Nephron (organoid): ENCODE measurements around the gene ABHD1.

Source experiments
- H3K27ac Mint-ChIP-seq, 3 experiments: 2 replicates each; pipeline ENCODE4 v1.8.0; 2020; ENCODE audit warnings: mixed read lengths in 3 of 3, mild to moderate bottlenecking in 2 of 3, moderate library complexity in 1 of 3
- H3K27me3 Mint-ChIP-seq: 2 replicates; pipeline ENCODE4 v1.8.0; 2021; ENCODE audit warnings: low read depth, mild to moderate bottlenecking, moderate library complexity, mixed read lengths
- H3K36me3 Mint-ChIP-seq: 2 replicates; pipeline ENCODE4 v1.8.0; 2020; ENCODE audit warnings: low read depth, mixed read lengths
- H3K4me1 Mint-ChIP-seq: 2 replicates; pipeline ENCODE4 v1.8.0; 2020; ENCODE audit warnings: mixed read lengths
- H3K4me3 Mint-ChIP-seq, 3 experiments: 2 replicates each; pipeline ENCODE4 v1.8.0; 2020; ENCODE audit warnings: mild to moderate bottlenecking in 3 of 3, mixed read lengths in 3 of 3, moderate library complexity in 2 of 3
- H3K9me3 Mint-ChIP-seq: 2 replicates; pipeline ENCODE4 v1.8.0; 2020; ENCODE audit warnings: mixed read lengths
- CTCF ChIP-seq, 3 experiments: fragments of 200-600 bp; sonication (generic); IDR thresholded peaks; one replicate each; pipeline ENCODE4 v1.5.0; 2021; ENCODE audit warnings: antibody characterized with exemption in 3 of 3; ENCODE audit not compliant: unreplicated experiment in 3 of 3

The ABHD1 gene

DNA sequence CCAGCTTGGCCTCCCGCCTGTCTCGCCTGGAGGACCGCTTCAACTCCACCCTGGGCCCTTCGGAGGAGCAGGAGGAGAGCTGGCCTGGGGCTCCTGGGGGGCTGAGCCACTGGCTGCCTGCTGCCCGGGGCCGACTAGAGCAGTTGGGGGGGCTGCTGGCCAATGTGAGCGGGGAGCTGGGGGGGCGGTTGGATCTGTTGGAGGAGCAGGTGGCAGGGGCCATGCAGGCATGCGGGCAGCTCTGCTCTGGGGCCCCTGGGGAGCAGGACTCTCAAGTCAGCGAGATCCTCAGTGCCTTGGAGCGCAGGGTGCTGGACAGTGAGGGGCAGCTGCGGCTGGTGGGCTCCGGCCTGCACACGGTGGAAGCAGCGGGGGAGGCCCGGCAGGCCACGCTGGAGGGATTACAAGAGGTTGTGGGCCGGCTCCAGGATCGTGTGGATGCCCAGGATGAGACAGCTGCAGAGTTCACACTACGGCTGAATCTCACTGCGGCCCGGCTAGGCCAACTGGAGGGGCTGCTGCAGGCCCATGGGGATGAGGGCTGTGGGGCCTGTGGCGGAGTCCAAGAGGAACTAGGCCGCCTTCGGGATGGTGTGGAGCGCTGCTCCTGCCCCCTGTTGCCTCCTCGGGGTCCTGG lies 40.7 kb upstream of the ABHD1 start:
- Mint-ChIP-seq H3K9me3 (no peaks in the 10 kb centered on the region), H3K4me3 (peak overlapping the region in 2 of 3 experiments; percentile 21 to 42), H3K4me1 (peaks cover 62% of the 10 kb centered on the region), H3K27me3 (peaks cover 9% of the 10 kb centered on the region), H3K27ac (no peak overlapping the region), H3K36me3 (peaks cover 7% of the 10 kb centered on the region)
- no peak for TF ChIP-seq CTCF (IDR thresholded peaks at IDR 0.05; ENCODE audit: unreplicated experiment in 3 of 3)

DNA sequence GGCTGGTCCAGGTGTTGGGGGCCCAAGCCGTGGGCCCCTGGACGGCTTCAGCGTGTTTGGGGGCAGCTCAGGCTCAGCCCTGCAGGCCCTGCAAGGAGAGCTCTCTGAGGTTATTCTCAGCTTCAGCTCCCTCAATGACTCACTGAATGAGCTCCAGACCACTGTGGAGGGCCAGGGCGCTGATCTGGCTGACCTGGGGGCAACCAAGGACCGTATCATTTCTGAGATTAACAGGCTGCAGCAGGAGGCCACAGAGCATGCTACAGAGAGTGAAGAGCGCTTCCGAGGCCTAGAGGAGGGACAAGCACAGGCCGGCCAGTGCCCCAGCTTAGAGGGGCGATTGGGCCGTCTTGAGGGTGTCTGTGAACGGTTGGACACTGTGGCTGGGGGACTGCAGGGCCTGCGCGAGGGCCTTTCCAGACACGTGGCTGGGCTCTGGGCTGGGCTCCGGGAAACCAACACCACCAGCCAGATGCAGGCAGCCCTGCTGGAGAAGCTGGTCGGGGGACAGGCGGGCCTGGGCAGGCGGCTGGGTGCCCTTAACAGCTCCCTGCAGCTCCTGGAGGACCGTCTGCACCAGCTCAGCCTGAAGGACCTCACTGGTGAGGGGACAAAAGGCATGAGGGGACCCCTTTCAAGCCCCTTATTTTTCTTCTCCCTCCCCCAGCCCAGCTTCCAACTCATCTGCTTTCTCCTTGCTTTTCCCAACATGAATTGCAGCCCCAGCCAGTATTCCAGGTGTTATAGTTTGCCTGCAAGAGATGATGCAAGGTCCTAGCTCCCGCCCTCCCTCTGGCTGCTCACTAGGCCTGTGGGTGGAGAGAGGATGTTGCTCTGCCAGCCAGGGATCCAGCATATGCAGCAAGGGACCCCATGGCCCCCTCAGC lies 40.0 kb upstream of the ABHD1 start:
- Mint-ChIP-seq H3K27ac (peak overlapping the region in 2 of 3 experiments; percentile 5 to 27), H3K36me3 (peaks cover 7% of the 10 kb centered on the region), H3K27me3 (peaks cover 14% of the 10 kb centered on the region), H3K4me1 (peaks cover 55% of the 10 kb centered on the region), H3K4me3 (peak overlapping the region; percentile 39 to 61 (median 56)), H3K9me3 (no peaks in the 10 kb centered on the region)
- TF ChIP-seq CTCF (IDR thresholded peaks at IDR 0.05; ENCODE audit: unreplicated experiment in 3 of 3), result no peak

- Mint-ChIP-seq H3K27me3 (peaks cover 16% of the 10 kb centered on the region), H3K36me3 (peaks cover 7% of the 10 kb centered on the region), H3K9me3 (no peaks in the 10 kb centered on the region), H3K4me3 (peak overlapping the region; percentile 56 to 84 (median 72)), H3K27ac (peak overlapping the region in 2 of 3 experiments; percentile 27 to 41), H3K4me1 (peaks cover 55% of the 10 kb centered on the region)
- TF ChIP-seq CTCF (IDR thresholded peaks at IDR 0.05; ENCODE audit: unreplicated experiment in 3 of 3), result no peak
Observed at GRCh38 chr2:27084297-27085061, 39.1 kb upstream of the ABHD1 start.

DNA sequence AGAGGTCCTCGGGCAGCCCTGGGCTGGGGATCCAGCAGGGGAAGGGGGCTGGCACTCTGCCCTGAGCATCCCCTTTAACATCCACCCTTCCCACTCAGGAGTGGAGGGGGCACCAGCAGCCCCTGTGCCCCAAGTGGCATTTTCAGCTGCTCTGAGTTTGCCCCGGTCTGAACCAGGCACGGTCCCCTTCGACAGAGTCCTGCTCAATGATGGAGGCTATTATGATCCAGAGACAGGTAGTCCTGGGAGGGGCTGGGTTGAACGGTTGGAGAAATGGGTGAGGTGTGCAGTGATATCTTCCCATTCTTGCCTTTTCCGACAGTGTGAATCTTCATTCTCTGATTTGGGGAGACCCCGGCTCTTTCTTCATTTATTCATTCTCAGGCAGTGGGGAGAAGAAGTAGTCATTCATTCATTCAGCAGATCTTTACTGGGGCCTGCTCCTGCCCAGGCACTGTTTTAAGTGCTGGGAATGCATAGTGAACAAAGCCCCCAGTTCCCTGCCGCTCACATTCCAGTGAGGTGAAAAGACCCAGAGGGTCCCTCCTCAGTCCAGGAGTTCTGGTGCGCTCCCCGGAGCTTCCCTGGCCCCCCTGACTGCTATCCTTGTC lies 38.4 kb upstream of the ABHD1 start:
- peak overlapping the region; percentile 73 to 84 (median 76) for H3K4me3 Mint-ChIP-seq
- TF ChIP-seq CTCF (IDR thresholded peaks at IDR 0.05; ENCODE audit: unreplicated experiment in 3 of 3), result no peak
- H3K9me3 Mint-ChIP-seq, result no peaks in the 10 kb centered on the region
- peaks cover 49% of the 10 kb centered on the region for H3K4me1 Mint-ChIP-seq
- H3K27ac Mint-ChIP-seq, result peak overlapping the region; percentile 54 to 82 (median 71)
- peaks cover 7% of the 10 kb centered on the region for H3K36me3 Mint-ChIP-seq
- H3K27me3 Mint-ChIP-seq, result peaks cover 16% of the 10 kb centered on the region

- Mint-ChIP-seq H3K27ac (peak overlapping the region; percentile 54 to 82 (median 71)), H3K36me3 (peaks cover 7% of the 10 kb centered on the region), H3K4me1 (peaks cover 44% of the 10 kb centered on the region), H3K4me3 (peak overlapping the region; percentile 73 to 84 (median 76)), H3K27me3 (peaks cover 16% of the 10 kb centered on the region), H3K9me3 (no peaks in the 10 kb centered on the region)
- TF ChIP-seq CTCF (IDR thresholded peaks at IDR 0.05; ENCODE audit: unreplicated experiment in 3 of 3), result peak in 1 of 3 experiments; percentile 28
Observed at GRCh38 chr2:27085673-27086089, 37.9 kb upstream of the ABHD1 start.
